Osteoblast (primary cell): ENCODE measurements around the gene BAIAP2. TPM values are rescaled to one million over a fixed set of nuclear protein-coding genes. Genes with fewer than 3 reads are reported as not detected.

Experiments used
- DNase-seq: peaks from one replicate; pipeline ENCODE4 v3.0.0; 2011; ENCODE audit warnings: low spot score, mixed read lengths; ENCODE audit not compliant: insufficient read length; ENCODE audit errors: missing footprints
- H2AFZ ChIP-seq: 2 replicates; pipeline ENCODE4 v1.6.0; 2011; ENCODE audit warnings: mild to moderate bottlenecking, low read length
- H3K27ac ChIP-seq: 2 replicates; pipeline ENCODE4 v1.5.1; 2011; ENCODE audit warnings: mild to moderate bottlenecking, low read depth, low read length, moderate library complexity
- H3K27me3 ChIP-seq: 2 replicates; pipeline ENCODE4 v1.6.0; 2012; ENCODE audit warnings: mild to moderate bottlenecking, control low read depth, inconsistent platforms, low read length, moderate library complexity; ENCODE audit not compliant: insufficient read depth
- H3K36me3 ChIP-seq: 2 replicates; pipeline ENCODE4 v1.5.1; 2011; ENCODE audit warnings: mild to moderate bottlenecking, low read length, control low read depth, moderate library complexity; ENCODE audit not compliant: insufficient read depth
- H3K4me1 ChIP-seq: 2 replicates; pipeline ENCODE4 v1.5.1; 2011; ENCODE audit warnings: mild to moderate bottlenecking, low read length, control low read depth, moderate library complexity; ENCODE audit not compliant: insufficient read depth
- H3K4me2 ChIP-seq: 2 replicates; pipeline ENCODE4 v1.6.0; 2011; ENCODE audit warnings: mild to moderate bottlenecking, low read length; ENCODE audit not compliant: insufficient read depth
- H3K4me3 ChIP-seq: fragments of 200-600 bp; sonication (generic); 3 replicates; pipeline ENCODE4 v1.5.1; 2012; ENCODE audit warnings: mild to moderate bottlenecking, low read length, inconsistent platforms; ENCODE audit not compliant: insufficient read depth
- H3K79me2 ChIP-seq: 2 replicates; pipeline ENCODE4 v1.6.0; 2012; ENCODE audit warnings: mild to moderate bottlenecking, low read length, control low read depth, inconsistent platforms; ENCODE audit not compliant: insufficient read depth
- H3K9me3 ChIP-seq: 2 replicates; pipeline ENCODE4 v1.5.1; 2011; ENCODE audit warnings: low read depth, low read length, control low read depth
- H4K20me1 ChIP-seq: 2 replicates; pipeline ENCODE4 v1.6.0; 2012; ENCODE audit warnings: mild to moderate bottlenecking, low read length, control low read depth; ENCODE audit not compliant: insufficient read depth
- total RNA-seq: library from RNA; depleted of rRNA; stranded (reverse); fragments of >200 nt; gene quantifications from 2 replicates; pipeline ENCODE4 v1.2.3, GENCODE V29; 2012
- TF ChIP-seq, protein P1 (sequence below): IDR thresholded peaks from 2 replicates; pipeline ENCODE4 v1.5.1; 2011; ENCODE audit warnings: mild to moderate bottlenecking, low read depth, low read length, moderate library complexity; ENCODE audit errors: extremely low read depth

The BAIAP2 gene
- total RNA-seq, 1 donor, result 15.6 TPM

DNA sequence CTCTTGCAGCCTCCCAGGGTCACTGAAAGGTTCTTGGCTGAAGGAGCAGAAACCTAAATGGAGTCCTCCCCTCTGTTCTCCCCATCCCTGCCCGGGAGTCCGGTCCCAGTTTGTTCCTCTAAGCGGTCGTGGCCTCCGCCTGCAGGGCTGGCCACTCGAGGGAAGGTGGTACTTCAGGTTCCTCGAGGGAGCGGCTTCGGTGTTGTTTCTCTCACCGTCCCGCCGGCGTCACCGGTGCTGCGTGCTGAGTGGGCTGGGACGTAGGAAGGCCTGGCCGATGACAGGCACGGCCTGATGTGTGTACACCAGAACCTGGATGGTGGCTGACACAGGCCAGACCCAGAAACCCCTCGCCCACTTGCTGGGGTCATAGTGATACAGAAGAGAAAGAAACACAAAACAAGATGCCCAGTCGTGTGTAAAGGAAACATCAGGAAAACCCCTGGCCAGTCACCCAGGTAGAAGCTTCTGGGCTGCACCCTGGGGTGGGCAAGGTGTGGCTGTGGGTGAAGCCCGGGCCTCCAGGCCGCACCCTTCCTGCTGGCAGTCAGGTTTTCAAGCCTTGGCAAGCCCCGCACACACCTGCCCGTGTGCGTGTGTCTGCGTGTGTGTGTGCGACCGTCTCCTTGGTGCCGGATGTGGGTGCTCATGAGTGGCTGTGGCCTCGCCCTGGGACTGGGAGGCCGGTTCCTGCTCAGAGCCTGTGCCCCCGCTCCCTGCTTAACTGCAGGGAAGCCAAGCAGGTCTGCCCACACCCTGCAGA lies 52.0 kb downstream of the BAIAP2 start:
- TF ChIP-seq, protein P1, sequence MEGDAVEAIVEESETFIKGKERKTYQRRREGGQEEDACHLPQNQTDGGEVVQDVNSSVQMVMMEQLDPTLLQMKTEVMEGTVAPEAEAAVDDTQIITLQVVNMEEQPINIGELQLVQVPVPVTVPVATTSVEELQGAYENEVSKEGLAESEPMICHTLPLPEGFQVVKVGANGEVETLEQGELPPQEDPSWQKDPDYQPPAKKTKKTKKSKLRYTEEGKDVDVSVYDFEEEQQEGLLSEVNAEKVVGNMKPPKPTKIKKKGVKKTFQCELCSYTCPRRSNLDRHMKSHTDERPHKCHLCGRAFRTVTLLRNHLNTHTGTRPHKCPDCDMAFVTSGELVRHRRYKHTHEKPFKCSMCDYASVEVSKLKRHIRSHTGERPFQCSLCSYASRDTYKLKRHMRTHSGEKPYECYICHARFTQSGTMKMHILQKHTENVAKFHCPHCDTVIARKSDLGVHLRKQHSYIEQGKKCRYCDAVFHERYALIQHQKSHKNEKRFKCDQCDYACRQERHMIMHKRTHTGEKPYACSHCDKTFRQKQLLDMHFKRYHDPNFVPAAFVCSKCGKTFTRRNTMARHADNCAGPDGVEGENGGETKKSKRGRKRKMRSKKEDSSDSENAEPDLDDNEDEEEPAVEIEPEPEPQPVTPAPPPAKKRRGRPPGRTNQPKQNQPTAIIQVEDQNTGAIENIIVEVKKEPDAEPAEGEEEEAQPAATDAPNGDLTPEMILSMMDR, result no peak
- Histone ChIP-seq H4K20me1 (peaks cover 9% of the 10 kb centered on the region), H3K9me3 (no peaks in the 10 kb centered on the region), H3K4me3 (no peak overlapping the region), H3K4me1 (no peaks in the 10 kb centered on the region), H3K4me2 (no peak overlapping the region), H2AFZ (no peak overlapping the region), H3K27ac (no peak overlapping the region), H3K27me3 (no peaks in the 10 kb centered on the region), H3K36me3 (peaks cover 2% of the 10 kb centered on the region), H3K79me2 (no peaks in the 10 kb centered on the region)
- no peak for DNase-seq

DNA sequence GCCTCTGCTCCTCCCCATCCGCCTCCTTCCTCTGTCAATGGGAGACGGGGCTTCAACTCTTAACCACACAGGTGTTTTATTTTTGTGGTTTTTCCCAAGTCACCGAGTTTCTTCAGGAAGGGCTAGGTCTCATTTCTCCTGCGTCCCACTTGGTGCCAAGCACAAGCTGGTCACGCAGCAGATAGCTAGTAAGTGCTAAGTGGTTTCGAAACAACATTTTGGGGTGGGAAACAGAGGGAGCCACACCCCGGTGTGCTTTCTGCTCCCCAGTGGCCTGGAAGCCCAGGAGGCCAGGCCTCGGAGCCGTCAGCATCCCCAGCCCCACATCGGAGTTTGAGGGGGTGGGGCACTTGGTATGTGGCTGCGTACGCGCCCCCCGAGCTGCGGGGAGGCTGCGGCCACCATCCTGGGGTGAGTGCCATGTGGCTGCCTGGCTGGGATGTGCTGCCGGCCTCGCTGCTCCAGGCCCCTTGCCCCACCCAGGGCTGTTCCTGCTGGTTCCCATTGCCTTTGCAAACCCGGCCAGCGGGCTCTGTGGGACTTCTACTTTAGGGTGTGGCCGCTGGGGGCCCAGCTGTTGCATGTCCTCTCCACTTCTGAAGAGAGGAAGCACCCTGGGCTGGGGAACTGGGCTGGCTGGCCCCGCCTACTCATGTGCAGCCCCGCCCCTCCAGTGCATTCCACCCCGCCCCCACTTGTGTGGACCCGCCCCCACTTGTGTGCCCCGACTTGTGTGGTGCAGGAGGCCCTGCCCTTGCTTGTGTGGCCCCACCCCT lies 55.6 kb downstream of the BAIAP2 start:
- Histone ChIP-seq H3K9me3 (no peaks in the 10 kb centered on the region), H2AFZ (no peak overlapping the region), H3K79me2 (no peaks in the 10 kb centered on the region), H4K20me1 (no peaks in the 10 kb centered on the region), H3K4me3 (no peak overlapping the region), H3K4me1 (peaks cover 14% of the 10 kb centered on the region), H3K4me2 (no peak overlapping the region), H3K27ac (no peak overlapping the region), H3K36me3 (peaks cover 2% of the 10 kb centered on the region), H3K27me3 (no peaks in the 10 kb centered on the region)
- TF ChIP-seq, protein P1, result no peak
- DNase-seq, result no peak

DNA sequence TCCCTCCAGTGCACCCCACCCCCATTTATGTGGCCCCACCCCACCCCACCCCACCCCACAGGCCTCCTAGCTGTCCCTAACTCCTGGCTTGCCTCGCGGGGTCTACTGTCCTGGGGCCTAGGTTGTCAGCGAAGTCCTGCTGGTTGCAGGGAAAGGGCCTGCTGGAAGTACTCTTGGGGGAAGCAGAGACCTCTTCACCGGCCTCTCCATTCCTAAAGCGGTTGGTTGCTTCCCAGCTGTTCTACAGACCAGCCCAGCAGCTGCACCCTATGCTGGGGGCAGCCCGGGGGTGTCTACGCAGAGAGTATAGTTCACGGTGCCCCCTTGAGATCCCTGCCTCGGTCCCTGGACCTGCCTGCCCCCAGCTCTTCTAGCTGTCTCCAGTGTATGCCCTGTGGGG lies 56.2 kb downstream of the BAIAP2 start:
- Histone ChIP-seq H3K36me3 (peaks cover 2% of the 10 kb centered on the region), H3K27ac (no peak overlapping the region), H3K27me3 (no peaks in the 10 kb centered on the region), H2AFZ (no peak overlapping the region), H3K79me2 (no peaks in the 10 kb centered on the region), H3K4me3 (no peak overlapping the region), H3K4me1 (peaks cover 20% of the 10 kb centered on the region), H3K9me3 (no peaks in the 10 kb centered on the region), H4K20me1 (no peaks in the 10 kb centered on the region), H3K4me2 (no peak overlapping the region)
- no peak for DNase-seq
- TF ChIP-seq, protein P1, result no peak
